Brain microvascular endothelial cell (primary cell): ENCODE results near the gene GIGYF1.

Experiments
- DNase-seq: peaks from one replicate; pipeline ENCODE4 v3.0.0-alpha.2; 2020
- H3K27ac ChIP-seq: fragments of 250-450 bp; sonication (Bioruptor Pico); 2 replicates; pipeline ENCODE4 v1.5.1; 2020; ENCODE audit warnings: mild to moderate bottlenecking, moderate library complexity
- H3K27me3 ChIP-seq: fragments of 250-450 bp; sonication (Bioruptor Pico); replicated peaks from 2 replicates; pipeline ENCODE4 v1.5.1; 2020; ENCODE audit warnings: mild to moderate bottlenecking
- H3K36me3 ChIP-seq: fragments of 250-450 bp; sonication (Bioruptor Pico); replicated peaks from 2 replicates; pipeline ENCODE4 v1.5.1; 2020; ENCODE audit warnings: mild to moderate bottlenecking
- H3K4me3 ChIP-seq: 2 replicates; pipeline ENCODE4 v1.5.1; 2011; ENCODE audit warnings: low read depth, mild to moderate bottlenecking, control low read depth, low read length, moderate library complexity
- CTCF ChIP-seq: IDR thresholded peaks from 2 replicates; pipeline ENCODE4 v1.5.1; 2011; ENCODE audit warnings: low read depth, mild to moderate bottlenecking, moderate library complexity, low read length, control low read depth, inconsistent platforms; ENCODE audit errors: missing control alignments
- in situ Hi-C: cut with HindIII; loops from 2 replicates; pipeline ENCODE4 v1.10.0; 2017; ENCODE audit warnings: low sequenced_read_pairs, low pct_ligation_motif_present

Gene GIGYF1

DNA sequence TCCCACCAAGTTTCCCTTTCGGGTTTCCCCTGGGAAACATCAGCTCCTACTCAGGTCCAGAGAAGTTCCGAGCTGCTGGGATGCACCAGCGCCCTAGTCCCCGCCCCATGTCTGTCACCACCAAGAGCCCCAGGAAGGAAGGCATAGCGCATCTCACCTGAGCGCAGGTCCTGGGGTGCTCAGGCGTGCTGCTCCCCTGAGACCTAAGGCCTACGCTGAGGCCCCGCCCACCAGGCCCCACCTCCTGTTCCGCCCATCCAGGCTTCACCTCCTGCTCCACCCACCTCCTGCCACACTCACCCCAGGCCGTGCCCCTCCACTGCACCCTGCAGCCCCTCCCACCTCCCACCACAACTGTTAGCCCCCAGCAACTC lies 51.5 kb downstream of the GIGYF1 start:
- in situ Hi-C loops, result no loop called here
- H3K27ac ChIP-seq, result no peak overlapping the region

GRCh38 chr7:100641860-100642533 lies 52.1 kb downstream of the GIGYF1 start:
- H3K4me3 ChIP-seq, result no peak overlapping the region
- in situ Hi-C loops, result no loop called here
- no peaks in the 10 kb centered on the region for H3K36me3 ChIP-seq
- peaks cover 4% of the 10 kb centered on the region for H3K27me3 ChIP-seq
- TF ChIP-seq CTCF, result no peak
- DNase-seq, result no peak
- no peak overlapping the region for H3K27ac ChIP-seq

More for the DNA sequence above, 51.5 kb downstream of the GIGYF1 start:
- H3K27me3 ChIP-seq, result peaks cover 4% of the 10 kb centered on the region
- no peak overlapping the region for H3K4me3 ChIP-seq
- no peak for DNase-seq
- no peak for TF ChIP-seq CTCF
- no peaks in the 10 kb centered on the region for H3K36me3 ChIP-seq

DNA sequence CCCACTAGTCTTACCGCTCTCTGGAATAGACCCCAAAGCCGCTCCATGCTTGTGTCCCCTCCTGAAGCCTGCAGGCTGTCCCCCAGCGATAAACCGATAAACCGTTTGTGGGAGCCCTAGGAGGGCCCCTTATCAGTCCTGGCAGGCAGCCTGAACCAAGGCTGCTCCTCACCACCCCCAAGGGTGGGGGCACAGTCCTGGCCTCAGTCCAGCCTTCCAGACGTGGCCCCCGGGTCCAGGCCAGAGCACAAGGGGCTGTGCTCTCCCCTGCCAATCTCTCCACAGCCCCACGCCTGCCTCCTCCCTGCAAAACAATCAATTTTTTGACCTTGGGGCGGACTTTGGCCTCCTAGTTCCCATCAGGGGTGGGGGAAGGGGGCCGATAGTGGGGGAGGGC lies 52.6 kb downstream of the GIGYF1 start, which contains the start of gene TFR2:
TFR2 (minus strand) TSS at position 90 of the 397 bp plus-strand sequence; CDS start at position 47, 43 bp downstream.
- no peak for TF ChIP-seq CTCF
- Histone ChIP-seq H3K27me3 (peaks cover 4% of the 10 kb centered on the region), H3K36me3 (no peaks in the 10 kb centered on the region), H3K27ac (no peak within 1 kb of the TSS), H3K4me3 (no peak within 1 kb of the TSS)
- no peak for DNase-seq
- in situ Hi-C loops, result no loop called here

- H3K36me3 ChIP-seq, result no peaks in the 10 kb centered on the region
- no peak overlapping the region for H3K4me3 ChIP-seq
- in situ Hi-C loops, result no loop called here
- TF ChIP-seq CTCF, result no peak
- DNase-seq, result no peak
- H3K27me3 ChIP-seq, result no peaks in the 10 kb centered on the region
- no peak overlapping the region for H3K27ac ChIP-seq
Measured at GRCh38 chr7:100640517-100641440, 53.3 kb downstream of the GIGYF1 start.

DNA sequence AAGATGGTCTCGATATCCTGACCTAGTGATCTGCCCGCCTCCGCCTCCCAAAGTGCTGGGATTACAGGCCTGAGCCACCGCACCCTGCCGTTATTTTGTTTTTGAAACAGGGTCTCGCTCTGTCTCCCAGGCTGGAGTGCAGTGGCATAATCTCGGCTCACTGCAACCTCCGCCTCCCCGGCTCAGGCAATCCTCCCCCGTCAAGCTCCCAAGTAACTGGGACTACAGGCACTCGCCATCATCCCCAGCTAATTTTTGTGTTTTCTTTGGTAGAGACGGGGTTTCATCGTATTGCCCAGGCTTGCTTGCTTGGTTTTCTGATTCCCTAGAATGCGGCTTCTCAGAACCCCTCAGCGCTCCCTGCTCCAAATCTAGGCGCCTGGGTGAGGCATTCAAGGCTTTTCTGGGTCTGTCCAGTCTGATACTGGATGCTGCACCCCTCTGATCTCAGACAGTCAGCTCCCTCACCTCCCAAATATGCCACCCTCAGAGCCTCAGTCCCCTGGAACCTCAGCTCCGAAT lies 54.0 kb downstream of the GIGYF1 start:
- H3K36me3 ChIP-seq, result no peaks in the 10 kb centered on the region
- DNase-seq, result no peak
- no peak overlapping the region for H3K27ac ChIP-seq
- H3K27me3 ChIP-seq, result no peaks in the 10 kb centered on the region
- H3K4me3 ChIP-seq, result no peak overlapping the region
- TF ChIP-seq CTCF, result no peak
- in situ Hi-C loops, result no loop called here
